GM12878 (cell line): ENCODE data around the gene GOLIM4.

ENCODE experiments used
- ATF7 ChIP-seq: fragments of 450-650 bp; IDR thresholded peaks from 2 replicates; pipeline ENCODE4 v1.6.1; 2016; ENCODE audit warnings: low read depth, mild to moderate bottlenecking
- BACH1 ChIP-seq: fragments of 450-650 bp; IDR thresholded peaks from 2 replicates; pipeline ENCODE4 v1.6.1; 2017; ENCODE audit warnings: mild to moderate bottlenecking, borderline replicate concordance
- EZH2 ChIP-seq: IDR thresholded peaks from 2 replicates; pipeline ENCODE4 v1.6.1; 2012; ENCODE audit warnings: low read depth, mild to moderate bottlenecking, control low read depth, inconsistent platforms, low read length, borderline replicate concordance; ENCODE audit not compliant: control insufficient read depth
- HDAC2 ChIP-seq: fragments of 200-600 bp; sonication (generic); IDR thresholded peaks from 2 replicates; pipeline ENCODE4 v1.6.1; 2017
- MTA3 ChIP-seq: IDR thresholded peaks from 2 replicates; pipeline ENCODE4 v1.6.1; 2012; ENCODE audit warnings: low read length, inconsistent platforms, borderline replicate concordance
- NFXL1 ChIP-seq: fragments of 450-650 bp; IDR thresholded peaks from 2 replicates; pipeline ENCODE4 v1.6.1; 2017; ENCODE audit warnings: antibody characterized with exemption, mild to moderate bottlenecking, borderline replicate concordance
- NFYA ChIP-seq: IDR thresholded peaks from 2 replicates; pipeline ENCODE4 v1.6.1; 2011; ENCODE audit warnings: low read depth, mild to moderate bottlenecking, low read length, improper control_type of control experiment, borderline replicate concordance
- SMC3 ChIP-seq: IDR thresholded peaks from 2 replicates; pipeline ENCODE4 v1.6.1; 2011; ENCODE audit warnings: low read length, improper control_type of control experiment, borderline replicate concordance
- TF ChIP-seq, protein P1 (sequence below), 3 experiments: IDR thresholded peaks in 2 of 3; conservative IDR thresholded peaks in 1 of 3; 2 replicates each; pipeline ENCODE4 v1.5.1; 2011; ENCODE audit warnings: low read depth in 3 of 3, low read length in 3 of 3, mild to moderate bottlenecking in 3 of 3, control low read depth in 2 of 3, moderate library complexity in 2 of 3, inconsistent platforms in 1 of 3, mixed read lengths in 1 of 3; ENCODE audit not compliant: control insufficient read depth in 2 of 3, insufficient read depth in 1 of 3; ENCODE audit errors: extremely low read depth in 1 of 3
- TF ChIP-seq, protein P2 (sequence below): IDR thresholded peaks from 2 replicates; pipeline ENCODE4 v1.6.1; 2011; ENCODE audit warnings: low read depth, mild to moderate bottlenecking, low read length, moderate library complexity, borderline replicate concordance; ENCODE audit errors: extremely low read depth
- TF ChIP-seq, protein P3 (sequence below): fragments of 450-650 bp; IDR thresholded peaks from 2 replicates; pipeline ENCODE4 v1.6.1; 2017; ENCODE audit warnings: borderline replicate concordance

DNA sequence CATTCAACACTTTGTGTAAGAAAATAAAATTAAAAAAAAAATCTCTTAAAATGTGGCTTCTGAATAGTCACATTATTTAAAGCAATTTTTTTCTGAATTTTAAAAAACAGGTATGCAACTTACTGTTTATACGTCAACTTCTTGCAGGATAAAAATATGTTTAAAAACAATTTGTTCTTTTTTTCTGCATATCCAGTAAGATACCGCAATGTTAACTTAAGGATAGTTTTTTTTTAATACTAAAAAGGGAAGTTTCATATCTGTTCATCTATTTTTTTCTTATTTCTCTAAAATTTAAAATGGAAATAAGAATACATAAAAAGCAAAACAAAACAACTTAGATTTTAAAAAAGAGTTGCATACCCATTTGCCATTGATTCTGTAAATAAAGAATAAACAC is 27.4 kb downstream of the GOLIM4 start:
- TF ChIP-seq, protein P1, sequence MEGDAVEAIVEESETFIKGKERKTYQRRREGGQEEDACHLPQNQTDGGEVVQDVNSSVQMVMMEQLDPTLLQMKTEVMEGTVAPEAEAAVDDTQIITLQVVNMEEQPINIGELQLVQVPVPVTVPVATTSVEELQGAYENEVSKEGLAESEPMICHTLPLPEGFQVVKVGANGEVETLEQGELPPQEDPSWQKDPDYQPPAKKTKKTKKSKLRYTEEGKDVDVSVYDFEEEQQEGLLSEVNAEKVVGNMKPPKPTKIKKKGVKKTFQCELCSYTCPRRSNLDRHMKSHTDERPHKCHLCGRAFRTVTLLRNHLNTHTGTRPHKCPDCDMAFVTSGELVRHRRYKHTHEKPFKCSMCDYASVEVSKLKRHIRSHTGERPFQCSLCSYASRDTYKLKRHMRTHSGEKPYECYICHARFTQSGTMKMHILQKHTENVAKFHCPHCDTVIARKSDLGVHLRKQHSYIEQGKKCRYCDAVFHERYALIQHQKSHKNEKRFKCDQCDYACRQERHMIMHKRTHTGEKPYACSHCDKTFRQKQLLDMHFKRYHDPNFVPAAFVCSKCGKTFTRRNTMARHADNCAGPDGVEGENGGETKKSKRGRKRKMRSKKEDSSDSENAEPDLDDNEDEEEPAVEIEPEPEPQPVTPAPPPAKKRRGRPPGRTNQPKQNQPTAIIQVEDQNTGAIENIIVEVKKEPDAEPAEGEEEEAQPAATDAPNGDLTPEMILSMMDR (IDR thresholded peaks at IDR 0.05 in 2 of 3, conservative IDR thresholded peaks at IDR 0.05 in 1 of 3; ENCODE audit: control insufficient read depth in 2 of 3, extremely low read depth in 1 of 3, insufficient read depth in 1 of 3, low read depth in 3 of 3, low read length in 3 of 3): no peak
- no peak for TF ChIP-seq NFXL1
- TF ChIP-seq, protein P2, sequence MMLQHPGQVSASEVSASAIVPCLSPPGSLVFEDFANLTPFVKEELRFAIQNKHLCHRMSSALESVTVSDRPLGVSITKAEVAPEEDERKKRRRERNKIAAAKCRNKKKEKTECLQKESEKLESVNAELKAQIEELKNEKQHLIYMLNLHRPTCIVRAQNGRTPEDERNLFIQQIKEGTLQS: no peak
- TF ChIP-seq, protein P3, sequence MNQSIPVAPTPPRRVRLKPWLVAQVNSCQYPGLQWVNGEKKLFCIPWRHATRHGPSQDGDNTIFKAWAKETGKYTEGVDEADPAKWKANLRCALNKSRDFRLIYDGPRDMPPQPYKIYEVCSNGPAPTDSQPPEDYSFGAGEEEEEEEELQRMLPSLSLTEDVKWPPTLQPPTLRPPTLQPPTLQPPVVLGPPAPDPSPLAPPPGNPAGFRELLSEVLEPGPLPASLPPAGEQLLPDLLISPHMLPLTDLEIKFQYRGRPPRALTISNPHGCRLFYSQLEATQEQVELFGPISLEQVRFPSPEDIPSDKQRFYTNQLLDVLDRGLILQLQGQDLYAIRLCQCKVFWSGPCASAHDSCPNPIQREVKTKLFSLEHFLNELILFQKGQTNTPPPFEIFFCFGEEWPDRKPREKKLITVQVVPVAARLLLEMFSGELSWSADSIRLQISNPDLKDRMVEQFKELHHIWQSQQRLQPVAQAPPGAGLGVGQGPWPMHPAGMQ: no peak
- TF ChIP-seq NFYA: no peak
- TF ChIP-seq HDAC2: no peak
- TF ChIP-seq BACH1: no peak
- TF ChIP-seq SMC3: no peak
- TF ChIP-seq MTA3: no peak
- TF ChIP-seq EZH2: no peak
- TF ChIP-seq ATF7: no peak
